IMR-90 (cell line): ENCODE results near the gene KTN1. TPM values are rescaled to one million over a fixed set of nuclear protein-coding genes. Genes with fewer than 3 reads are reported as not detected.

ENCODE experiments used
- ATAC-seq: fragments of 200-7000 bp; cut with Tn5 transposase; 2 replicates; pipeline ENCODE4 v1.9.1; 2020; ENCODE audit warnings: low read depth, mild to moderate bottlenecking, moderate library complexity
- BruUV-seq: library from RNA; stranded (reverse); fragments of 400-500 nt; replicated peaks from 2 replicates; lab custom pipeline; 2021; lab: Mats Ljungman, UMichigan
- CTCF ChIA-PET: fragments of 300-600 bp; formaldehyde crosslinking; extraction: SDS; loops from one replicate; lab custom pipeline; 2021; ENCODE audit warnings: antibody characterized with exemption; lab: Yijun Ruan, JAX
- POLR2A ChIA-PET: fragments of 300-600 bp; sonication (Branson Sonifier 250); formaldehyde crosslinking; loops from one replicate; lab custom pipeline; 2022; ENCODE audit warnings: antibody characterized with exemption; ENCODE audit not compliant: unreplicated experiment; lab: Charles Lee
- DNase-seq: peaks from one replicate; pipeline ENCODE4 v3.0.0; 2013
- H2AFZ ChIP-seq: replicated peaks from 2 replicates; pipeline ENCODE3; 2013; ENCODE audit warnings: low read length, mild to moderate bottlenecking; ENCODE audit not compliant: poor library complexity
- H2AK5ac ChIP-seq: 2 replicates; pipeline ENCODE4 v1.6.1; 2013; ENCODE audit warnings: low read depth, low read length, inconsistent platforms
- H2AK9ac ChIP-seq: replicated peaks from 2 replicates; pipeline ENCODE3; 2013; ENCODE audit warnings: mild to moderate bottlenecking, low read depth, low read length, moderate library complexity; ENCODE audit not compliant: poor library complexity
- H2BK120ac ChIP-seq: 2 replicates; pipeline ENCODE4 v1.6.1; 2013; ENCODE audit warnings: low read depth, low read length, inconsistent platforms
- H2BK15ac ChIP-seq: 3 replicates; pipeline ENCODE4 v1.6.1; 2013; ENCODE audit warnings: low read depth, low read length, inconsistent platforms
- H2BK20ac ChIP-seq: 2 replicates; pipeline ENCODE4 v1.6.1; 2013; ENCODE audit warnings: low read depth, mild to moderate bottlenecking, inconsistent platforms, low read length, moderate library complexity
- H2BK5ac ChIP-seq: 2 replicates; pipeline ENCODE4 v1.6.1; 2013; ENCODE audit warnings: mild to moderate bottlenecking, low read depth, low read length, inconsistent platforms; ENCODE audit not compliant: poor library complexity, severe bottlenecking
- H3K14ac ChIP-seq: replicated peaks from 2 replicates; pipeline ENCODE4 v1.6.1; 2013; ENCODE audit warnings: low read depth, low read length, inconsistent platforms
- H3K18ac ChIP-seq: 2 replicates; pipeline ENCODE4 v1.6.1; 2013; ENCODE audit warnings: low read depth, low read length, control low read depth
- H3K23ac ChIP-seq: 2 replicates; pipeline ENCODE4 v1.6.1; 2013; ENCODE audit warnings: low read depth, low read length, inconsistent platforms
- H3K27ac ChIP-seq: 2 replicates; pipeline ENCODE4 v1.5.1; 2013; ENCODE audit warnings: mild to moderate bottlenecking, control low read depth, low read length; ENCODE audit not compliant: insufficient read depth
- H3K27me3 ChIP-seq: 2 replicates; pipeline ENCODE4 v1.6.1; 2013; ENCODE audit warnings: low read length; ENCODE audit not compliant: control insufficient read depth, insufficient read depth
- H3K36me3 ChIP-seq: 2 replicates; pipeline ENCODE4 v1.6.1; 2013; ENCODE audit warnings: low read length, mixed read lengths; ENCODE audit not compliant: control insufficient read depth, insufficient read depth
- H3K4ac ChIP-seq: 2 replicates; pipeline ENCODE4 v1.6.1; 2013; ENCODE audit warnings: low read depth, low read length, inconsistent platforms
- H3K4me1 ChIP-seq: 2 replicates; pipeline ENCODE4 v1.6.1; 2013; ENCODE audit warnings: low read length, mixed read lengths; ENCODE audit not compliant: control insufficient read depth, insufficient read depth
- H3K4me2 ChIP-seq: 2 replicates; pipeline ENCODE4 v1.6.1; 2013; ENCODE audit warnings: low read depth, mild to moderate bottlenecking, control low read depth, low read length, moderate library complexity
- H3K4me3 ChIP-seq: 2 replicates; pipeline ENCODE4 v1.5.1; 2013; ENCODE audit warnings: low read depth, mild to moderate bottlenecking, control low read depth, low read length, moderate library complexity; ENCODE audit not compliant: insufficient read depth
- H3K56ac ChIP-seq: 2 replicates; pipeline ENCODE4 v1.6.1; 2013; ENCODE audit warnings: low read length, inconsistent platforms; ENCODE audit not compliant: insufficient read depth; ENCODE audit errors: extremely low read depth
- H3K79me1 ChIP-seq, 2 experiments: 2 replicates each; pipeline ENCODE4 v1.6.1; 2013; ENCODE audit warnings: low read length in 2 of 2, inconsistent platforms in 1 of 2, low read depth in 1 of 2
- H3K9ac ChIP-seq: 2 replicates; pipeline ENCODE4 v1.6.1; 2013; ENCODE audit warnings: low read depth, low read length, control low read depth
- H3K9me1 ChIP-seq: 2 replicates; pipeline ENCODE4 v1.6.1; 2013; ENCODE audit warnings: low read length, inconsistent platforms; ENCODE audit not compliant: insufficient read depth
- H3K9me3 ChIP-seq: 2 replicates; pipeline ENCODE4 v1.6.1; 2013; ENCODE audit warnings: low read length; ENCODE audit not compliant: control insufficient read depth, insufficient read depth
- H4K20me1 ChIP-seq: 2 replicates; pipeline ENCODE4 v1.6.1; 2013; ENCODE audit warnings: low read length, inconsistent platforms; ENCODE audit not compliant: insufficient read depth
- H4K5ac ChIP-seq: 2 replicates; pipeline ENCODE4 v1.6.1; 2013; ENCODE audit warnings: mild to moderate bottlenecking, low read depth, low read length, control low read depth
- H4K8ac ChIP-seq, 2 experiments: 2 replicates each; pipeline ENCODE4 v1.6.1; 2013; ENCODE audit warnings: low read depth in 2 of 2, low read length in 2 of 2, control low read depth in 1 of 2, inconsistent platforms in 1 of 2
- H4K91ac ChIP-seq: 2 replicates; pipeline ENCODE4 v1.6.1; 2013; ENCODE audit warnings: low read depth, low read length, inconsistent platforms; ENCODE audit not compliant: insufficient read depth
- USF2 ChIP-seq: fragments of 150-350 bp; IDR thresholded peaks from 2 replicates; pipeline ENCODE4 v1.6.1; 2017; ENCODE audit warnings: mild to moderate bottlenecking, antibody characterized with exemption, low read length, low read depth
- dilution Hi-C: fragments of 300-500 bp; cut with HindIII; formaldehyde crosslinking; loops from one replicate; pipeline ENCODE4 v1.14.3; 2018; ENCODE audit warnings: low sequenced_read_pairs; ENCODE audit not compliant: unreplicated experiment
- in situ Hi-C: fragments of 300-500 bp; cut with MboI; formaldehyde crosslinking; loops from 3 replicates; pipeline ENCODE4 v1.14.3; 2019; ENCODE audit warnings: low sequenced_read_pairs, inconsistent platforms, mixed read lengths
- intact Hi-C: fragments of 100-400 bp; cut with micrococcal nuclease; formaldehyde crosslinking; loops from 2 replicates; pipeline ENCODE4 v1.10.0; 2022
- polyA plus RNA-seq, 3 experiments: library from polyadenylated mRNA; depleted of rRNA; stranded (reverse); fragments of >200 nt; gene quantifications; 2 replicates each; pipeline ENCODE4 v1.2.3, GENCODE V29; 2012; ENCODE audit warnings: low replicate concordance in 1 of 3
- total RNA-seq: library from RNA; depleted of rRNA; stranded (reverse); fragments of >200 nt; gene quantifications from 2 replicates; pipeline ENCODE4 v1.2.3, GENCODE V29; 2012

Gene KTN1
- total and polyA plus RNA-seq, 2 of the 4 experiments (the other 2 are of a cell fraction) = 42.1 to 57.2 TPM

DNA sequence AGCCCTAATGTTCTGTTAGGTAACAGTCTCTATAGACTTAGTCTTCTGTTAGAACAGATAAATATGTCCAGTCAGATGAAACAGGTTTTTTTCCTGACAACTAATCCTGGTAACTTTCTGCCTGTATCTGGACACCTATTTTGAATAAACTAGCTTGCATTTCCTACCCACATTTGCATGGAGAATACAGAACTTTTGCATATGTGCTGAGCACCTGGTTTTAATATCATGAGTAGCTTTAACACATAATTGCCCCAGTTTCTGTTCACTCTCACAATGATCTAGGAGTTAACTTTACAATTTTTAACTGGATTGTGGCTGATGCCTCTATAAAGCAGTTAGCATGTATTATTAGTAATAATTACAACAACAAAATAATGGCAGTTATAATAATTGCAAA is 111.7 kb downstream of the KTN1 start:
- no peak overlapping the region for H3K18ac ChIP-seq
- dilution Hi-C loops (no loop called here), intact Hi-C loops (no loop called here), in situ Hi-C loops (no loop called here)
- no peak overlapping the region for H2BK5ac ChIP-seq
- H3K56ac ChIP-seq = no peak overlapping the region
- H4K91ac ChIP-seq = no peak overlapping the region
- H3K4me3 ChIP-seq = no peak overlapping the region
- H3K9me3 ChIP-seq = no peaks in the 10 kb centered on the region
- no peak overlapping the region for H3K9ac ChIP-seq
- peaks cover 3% of the 10 kb centered on the region; the same call in 1 of the 2 replicates for H3K9me1 ChIP-seq
- no peaks in the 10 kb centered on the region for H3K4me1 ChIP-seq
- CTCF ChIA-PET = interaction anchor here (0.6 kb wide), 1 partner anchor 490 kb away, joined by 5 read pairs; no protein-coding TSS in a partner anchor
- H3K4me2 ChIP-seq = no peak overlapping the region
- no peak overlapping the region for H2BK20ac ChIP-seq
- H2BK120ac ChIP-seq = no peak overlapping the region
- no peak overlapping the region for H2AFZ ChIP-seq
- H3K23ac ChIP-seq = no peak overlapping the region
- H3K4ac ChIP-seq = no peak overlapping the region
- no peak overlapping the region for H2AK9ac ChIP-seq
- no peak overlapping the region for H2BK15ac ChIP-seq
- ATAC-seq (no peak), DNase-seq (no peak)
- BruUV-seq = no TSS peak
- POLR2A ChIA-PET = no interaction called here
- no peaks in the 10 kb centered on the region; a peak in 1 of 4 replicates for H3K79me1 ChIP-seq
- H4K8ac ChIP-seq = no peak overlapping the region
- no peak overlapping the region for H2AK5ac ChIP-seq
- H4K5ac ChIP-seq = no peak overlapping the region
- H3K27ac ChIP-seq = no peak overlapping the region
- no peak overlapping the region for H3K14ac ChIP-seq
- no peaks in the 10 kb centered on the region for H3K27me3 ChIP-seq
- no peak for TF ChIP-seq USF2
- H4K20me1 ChIP-seq = no peaks in the 10 kb centered on the region
- peaks cover 11% of the 10 kb centered on the region for H3K36me3 ChIP-seq
